ENCODE measurements around the gene KLF4. TPM values are rescaled to one million over a fixed set of nuclear protein-coding genes. Genes with fewer than 3 reads are reported as not detected.

The KLF4 gene
- total and polyA plus RNA-seq, 2 of the 4 experiments (the other 2 are of a cell fraction), result 1.3 to 3.8 TPM

DNA sequence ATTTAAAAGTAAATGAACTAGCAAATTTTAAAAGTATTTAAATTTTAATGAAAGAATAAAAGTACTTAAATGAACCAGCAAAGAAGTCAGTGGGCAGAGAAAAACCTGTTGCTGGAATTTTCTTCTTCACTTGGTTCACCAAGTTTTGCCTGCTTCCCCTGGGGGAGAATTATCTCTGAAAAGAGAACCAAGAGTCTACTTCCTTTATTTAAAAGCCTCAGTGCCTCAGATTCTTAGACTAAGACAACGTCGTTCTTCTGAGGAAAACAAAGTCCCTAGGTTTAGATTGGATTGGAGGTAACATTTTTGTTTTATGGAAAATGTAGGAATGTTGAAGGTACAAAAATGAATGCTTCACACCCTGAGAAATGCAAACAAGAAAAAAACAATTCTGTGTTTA is 7.4 kb upstream of the KLF4 start:
- Histone ChIP-seq H2AFZ (replicated peaks; ENCODE audit: low read length, poor library complexity) (no peak overlapping the region), H2BK120ac (ENCODE audit: low read depth, low read length) (no peak overlapping the region), H3K4ac (ENCODE audit: low read depth, low read length) (no peak overlapping the region), H3K4me3 (ENCODE audit: insufficient read depth, low read depth, low read length) (no peak overlapping the region), H2AK9ac (replicated peaks; ENCODE audit: low read depth, low read length, poor library complexity) (no peak overlapping the region), H2BK5ac (ENCODE audit: low read depth, low read length, poor library complexity, severe bottlenecking) (no peak overlapping the region), H4K91ac (ENCODE audit: insufficient read depth, low read depth, low read length) (no peak overlapping the region), H3K36me3 (ENCODE audit: control insufficient read depth, insufficient read depth, low read length) (no peaks in the 10 kb centered on the region), H3K18ac (ENCODE audit: low read depth, low read length) (no peak overlapping the region), H4K20me1 (ENCODE audit: insufficient read depth, low read length) (no peaks in the 10 kb centered on the region), H3K4me1 (ENCODE audit: control insufficient read depth, insufficient read depth, low read length) (peaks cover 2% of the 10 kb centered on the region; the same call in 1 of the 2 replicates), H3K9ac (ENCODE audit: low read depth, low read length) (no peak overlapping the region), H2BK20ac (ENCODE audit: low read depth, low read length) (no peak overlapping the region), H3K23ac (ENCODE audit: low read depth, low read length) (no peak overlapping the region), H2BK15ac (ENCODE audit: low read depth, low read length) (no peak overlapping the region), H3K4me2 (ENCODE audit: low read depth, low read length) (no peak overlapping the region), H3K14ac (replicated peaks; ENCODE audit: low read depth, low read length) (no peak overlapping the region), H3K79me1 (ENCODE audit: low read depth in 1 of 2, low read length in 2 of 2) (no peaks in the 10 kb centered on the region), H2AK5ac (ENCODE audit: low read depth, low read length) (no peak overlapping the region), H3K27me3 (ENCODE audit: control insufficient read depth, insufficient read depth, low read length) (peaks cover 6% of the 10 kb centered on the region), H3K56ac (ENCODE audit: extremely low read depth, insufficient read depth, low read length) (no peak overlapping the region), H3K9me1 (ENCODE audit: insufficient read depth, low read length) (0 out of 2 replicates have a peak, but pooled peaks cover 2% of the 10 kb centered on the region), H4K8ac (ENCODE audit: low read depth in 2 of 2, low read length in 2 of 2) (no peak overlapping the region), H3K9me3 (ENCODE audit: control insufficient read depth, insufficient read depth, low read length) (no peaks in the 10 kb centered on the region), H3K27ac (ENCODE audit: insufficient read depth, low read length) (no peak overlapping the region), H4K5ac (ENCODE audit: low read depth, low read length) (no peak overlapping the region)
- ChIA-PET CTCF (no interaction called here), POLR2A (ENCODE audit: unreplicated experiment) (no interaction called here)
- DNase-seq (no peak), ATAC-seq (ENCODE audit: low read depth) (no peak)
- BruUV-seq (replicated peaks), result no TSS peak
- no CpG with 5 or more reads among the region's 2 CpGs for WGBS, 2 experiments (ENCODE audit: extremely low coverage in 2 of 2, insufficient read length in 1 of 2)
- dilution Hi-C loops (cut with HindIII; ENCODE audit: low sequenced_read_pairs, unreplicated experiment) (no loop called here), intact Hi-C loops (cut with micrococcal nuclease) (no loop called here), in situ Hi-C loops (cut with MboI; ENCODE audit: low sequenced_read_pairs) (loop anchor here (5.0 to 25.0 kb wide), 2 partner anchors 390 to 555 kb away; no protein-coding TSS in a partner anchor)
- TF ChIP-seq RCOR1 (IDR thresholded peaks at IDR 0.05; ENCODE audit: insufficient replicate concordance, low read length) (no peak), BHLHE40 (IDR thresholded peaks at IDR 0.05; ENCODE audit: low read depth, low read length) (no peak), CHD1 (IDR thresholded peaks at IDR 0.05; ENCODE audit: low read depth, low read length) (no peak), MXI1 (IDR thresholded peaks at IDR 0.05; ENCODE audit: borderline replicate concordance, low read depth, low read length) (no peak), RFX5 (IDR thresholded peaks at IDR 0.05; ENCODE audit: low read depth, low read length) (no peak), FOS (IDR thresholded peaks at IDR 0.05; ENCODE audit: low read depth, low read length) (no peak), MAFK (IDR thresholded peaks at IDR 0.05; ENCODE audit: low read depth, low read length) (no peak)
- TF ChIP-seq, protein P1, sequence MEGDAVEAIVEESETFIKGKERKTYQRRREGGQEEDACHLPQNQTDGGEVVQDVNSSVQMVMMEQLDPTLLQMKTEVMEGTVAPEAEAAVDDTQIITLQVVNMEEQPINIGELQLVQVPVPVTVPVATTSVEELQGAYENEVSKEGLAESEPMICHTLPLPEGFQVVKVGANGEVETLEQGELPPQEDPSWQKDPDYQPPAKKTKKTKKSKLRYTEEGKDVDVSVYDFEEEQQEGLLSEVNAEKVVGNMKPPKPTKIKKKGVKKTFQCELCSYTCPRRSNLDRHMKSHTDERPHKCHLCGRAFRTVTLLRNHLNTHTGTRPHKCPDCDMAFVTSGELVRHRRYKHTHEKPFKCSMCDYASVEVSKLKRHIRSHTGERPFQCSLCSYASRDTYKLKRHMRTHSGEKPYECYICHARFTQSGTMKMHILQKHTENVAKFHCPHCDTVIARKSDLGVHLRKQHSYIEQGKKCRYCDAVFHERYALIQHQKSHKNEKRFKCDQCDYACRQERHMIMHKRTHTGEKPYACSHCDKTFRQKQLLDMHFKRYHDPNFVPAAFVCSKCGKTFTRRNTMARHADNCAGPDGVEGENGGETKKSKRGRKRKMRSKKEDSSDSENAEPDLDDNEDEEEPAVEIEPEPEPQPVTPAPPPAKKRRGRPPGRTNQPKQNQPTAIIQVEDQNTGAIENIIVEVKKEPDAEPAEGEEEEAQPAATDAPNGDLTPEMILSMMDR (conservative IDR thresholded peaks at IDR 0.05; ENCODE audit: low read depth, low read length), result no peak
- TF ChIP-seq, protein P2, sequence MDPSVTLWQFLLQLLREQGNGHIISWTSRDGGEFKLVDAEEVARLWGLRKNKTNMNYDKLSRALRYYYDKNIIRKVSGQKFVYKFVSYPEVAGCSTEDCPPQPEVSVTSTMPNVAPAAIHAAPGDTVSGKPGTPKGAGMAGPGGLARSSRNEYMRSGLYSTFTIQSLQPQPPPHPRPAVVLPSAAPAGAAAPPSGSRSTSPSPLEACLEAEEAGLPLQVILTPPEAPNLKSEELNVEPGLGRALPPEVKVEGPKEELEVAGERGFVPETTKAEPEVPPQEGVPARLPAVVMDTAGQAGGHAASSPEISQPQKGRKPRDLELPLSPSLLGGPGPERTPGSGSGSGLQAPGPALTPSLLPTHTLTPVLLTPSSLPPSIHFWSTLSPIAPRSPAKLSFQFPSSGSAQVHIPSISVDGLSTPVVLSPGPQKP (IDR thresholded peaks at IDR 0.05; ENCODE audit: borderline replicate concordance, low read depth, low read length), result no peak
